ENCODE data around the gene OR2A1.
"Not testable (repeated sequence)": the region's sequence is repeated elsewhere in the genome, so short reads cannot be mapped to it uniquely, and the experiment has no call there.

OR2A1 gene

GRCh38 chr7:144311872-144312469 lies at the start of gene OR2A1:
Gene OR2A1, plus strand, starts transcription at chr7:144312419. Its CDS starts 5,706 bp downstream, at chr7:144318125.
- not testable (repeated sequence) for H3K27ac ChIP-seq

DNA sequence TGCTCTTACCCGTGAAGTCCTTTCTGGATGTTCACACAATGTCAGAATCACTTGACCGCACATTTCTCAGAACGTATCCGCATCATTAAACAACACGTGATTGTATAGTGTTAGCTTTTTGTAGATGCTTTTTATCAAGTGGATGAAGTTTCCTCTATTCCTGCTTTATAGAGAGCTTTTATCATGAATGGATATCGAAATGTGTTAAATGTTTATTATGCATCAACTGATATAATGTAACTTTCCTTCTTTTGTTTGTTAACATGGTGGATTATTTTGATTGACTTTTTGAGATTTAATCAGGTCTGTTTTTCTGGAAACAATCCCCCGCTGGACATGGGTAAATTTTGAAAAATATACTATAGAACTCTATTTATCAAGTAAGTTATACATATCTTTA lies 47.5 kb upstream of the OR2A1 start, which contains the start of gene OR2A7:
TSS of gene OR2A7 (minus strand) at position 101 of the 400 bp plus-strand sequence. CDS start 5,164 bp downstream, outside the sequence.
- H3K27ac ChIP-seq: not testable (repeated sequence)

GRCh38 chr7:144269188-144269587 lies 43.0 kb upstream of the OR2A1 start, which contains the start of gene CTAGE8:
Gene CTAGE8, minus strand, starts transcription at chr7:144269288. Its CDS starts 38 bp downstream, at chr7:144269250.
- H3K27ac ChIP-seq: not testable (repeated sequence)

DNA sequence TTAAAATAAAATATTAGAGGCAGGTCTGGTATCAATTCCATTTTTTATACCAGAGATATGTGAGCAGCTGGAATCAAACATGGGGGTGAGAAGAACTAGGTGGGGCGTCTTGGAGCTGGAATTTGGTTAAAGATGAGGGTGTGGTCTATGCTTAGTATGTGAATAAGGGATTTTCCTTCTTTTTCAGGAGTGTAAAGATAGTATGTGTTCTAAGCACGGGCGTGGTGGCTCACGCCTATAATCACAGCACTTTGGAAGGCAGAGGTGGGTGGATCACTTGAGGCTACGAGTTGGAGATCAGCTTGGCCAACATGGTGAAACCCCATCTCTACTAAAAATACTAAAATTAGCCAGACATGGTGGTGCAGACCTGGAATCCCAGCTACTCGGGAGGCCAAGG lies 36.9 kb upstream of the OR2A1 start:
- not testable (repeated sequence) for H3K27ac ChIP-seq

- not testable (repeated sequence) for H3K27ac ChIP-seq
Measured at GRCh38 chr7:144280010-144280409, 32.2 kb upstream of the OR2A1 start.

DNA sequence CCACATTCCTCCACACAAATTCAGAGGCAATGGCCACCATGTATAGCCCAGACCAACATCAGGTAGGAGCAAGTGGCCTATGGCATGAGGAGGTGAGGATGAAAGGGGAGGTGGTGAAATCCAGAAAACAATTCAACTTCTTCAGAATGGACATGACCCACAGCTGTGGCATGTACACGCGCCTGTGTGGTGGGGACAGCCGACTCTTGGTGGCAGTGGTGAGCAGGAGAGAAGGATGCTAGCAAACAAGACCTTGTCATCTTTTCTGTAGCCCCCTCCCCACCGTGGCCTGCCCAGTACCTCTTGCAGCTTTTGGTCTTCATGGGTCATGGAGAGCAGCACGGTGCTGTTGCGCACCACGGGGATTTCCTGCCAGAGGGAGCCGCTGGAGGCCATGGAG lies 30.2 kb upstream of the OR2A1 start:
- not testable (repeated sequence) for H3K27ac ChIP-seq

DNA sequence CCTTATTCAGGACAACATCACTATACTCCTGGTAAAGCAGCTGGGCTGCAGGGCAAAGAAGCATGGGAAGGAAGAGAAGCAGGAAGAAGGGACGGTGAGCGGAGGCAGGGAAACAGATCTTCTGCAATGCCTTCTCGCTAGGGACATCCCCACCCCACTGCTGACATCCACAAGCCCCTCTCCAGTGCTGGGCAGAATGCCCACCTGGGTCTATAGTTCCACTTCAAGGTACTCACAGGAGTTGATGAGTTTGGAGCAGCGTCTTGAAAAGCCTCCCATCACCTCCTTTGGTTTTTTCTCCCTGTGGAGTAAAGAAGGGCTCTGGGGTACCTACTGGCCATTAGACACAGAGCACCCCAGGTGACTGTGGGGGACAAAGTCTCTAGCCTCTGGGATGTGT lies 29.7 kb upstream of the OR2A1 start:
- not testable (repeated sequence) for H3K27ac ChIP-seq

DNA sequence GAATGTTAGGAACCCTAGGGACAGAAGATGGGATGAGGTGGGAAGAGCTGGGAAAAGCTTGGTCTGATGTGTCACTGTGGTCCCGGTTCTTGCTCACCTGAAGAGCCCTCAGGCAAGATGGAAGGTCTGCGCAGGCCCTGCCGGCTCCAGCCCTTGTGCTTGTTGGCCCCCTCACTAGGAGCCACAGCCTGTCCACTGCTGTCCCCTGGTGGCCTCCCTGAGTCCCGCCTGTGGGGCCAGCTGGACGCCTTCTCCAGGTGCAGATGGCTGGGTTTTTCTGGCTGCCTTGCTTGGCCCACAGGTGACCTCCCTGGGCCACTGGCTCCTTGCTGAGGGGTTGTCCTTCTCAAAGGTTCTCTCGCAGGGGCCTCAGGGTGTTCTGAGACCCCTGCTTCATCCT lies 28.5 kb upstream of the OR2A1 start:
- not testable (repeated sequence) for H3K27ac ChIP-seq

GRCh38 chr7:144287171-144287784 lies 24.9 kb upstream of the OR2A1 start:
- not testable (repeated sequence) for H3K27ac ChIP-seq

GRCh38 chr7:144291607-144292006 lies 20.6 kb upstream of the OR2A1 start:
- not testable (repeated sequence) for H3K27ac ChIP-seq

DNA sequence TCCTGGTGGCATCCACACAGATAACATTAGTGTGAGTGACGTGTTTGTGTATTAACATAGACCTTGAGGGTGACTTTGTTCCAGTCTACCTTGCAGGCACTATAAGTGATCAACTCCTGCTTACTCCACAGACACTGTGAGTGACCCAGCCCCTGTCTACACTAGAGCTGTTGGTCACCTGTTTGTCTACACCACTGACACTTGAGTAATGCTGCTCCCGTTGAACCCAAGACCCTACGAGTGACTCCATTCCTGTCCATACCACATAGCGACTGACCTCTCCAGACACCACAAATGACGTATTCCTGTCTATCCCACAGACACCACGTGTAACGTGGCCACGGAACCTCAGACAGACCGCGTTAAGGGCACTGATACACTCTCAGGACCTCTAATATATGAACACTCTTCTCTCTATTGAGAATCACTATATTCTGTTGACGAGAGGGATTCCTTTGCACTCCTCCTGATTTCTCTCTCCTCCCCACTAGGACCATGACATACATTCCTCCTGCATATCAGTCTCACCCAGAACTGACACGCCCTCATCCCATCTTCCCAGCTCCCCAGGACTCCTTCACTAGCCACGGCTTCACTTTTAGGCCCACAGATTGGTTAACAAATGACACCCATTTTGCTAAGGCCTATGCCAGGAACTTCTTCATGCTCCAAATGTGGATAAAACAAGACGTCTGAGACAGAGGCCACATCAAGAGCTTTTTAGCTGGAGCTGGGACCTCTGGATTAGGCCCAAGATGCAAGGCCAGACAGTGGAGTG lies 19.6 kb upstream of the OR2A1 start:
- not testable (repeated sequence) for H3K27ac ChIP-seq

GRCh38 chr7:144293794-144294499 lies 18.3 kb upstream of the OR2A1 start:
- not testable (repeated sequence) for H3K27ac ChIP-seq

GRCh38 chr7:144302578-144303303 lies 9.5 kb upstream of the OR2A1 start:
- not testable (repeated sequence) for H3K27ac ChIP-seq

GRCh38 chr7:144303607-144304006 lies 8.6 kb upstream of the OR2A1 start:
- not testable (repeated sequence) for H3K27ac ChIP-seq

GRCh38 chr7:144305156-144305555 lies 7.1 kb upstream of the OR2A1 start:
- H3K27ac ChIP-seq: not testable (repeated sequence)

- not testable (repeated sequence) for H3K27ac ChIP-seq
Measured at GRCh38 chr7:144309702-144310101, 2.5 kb upstream of the OR2A1 start.

DNA sequence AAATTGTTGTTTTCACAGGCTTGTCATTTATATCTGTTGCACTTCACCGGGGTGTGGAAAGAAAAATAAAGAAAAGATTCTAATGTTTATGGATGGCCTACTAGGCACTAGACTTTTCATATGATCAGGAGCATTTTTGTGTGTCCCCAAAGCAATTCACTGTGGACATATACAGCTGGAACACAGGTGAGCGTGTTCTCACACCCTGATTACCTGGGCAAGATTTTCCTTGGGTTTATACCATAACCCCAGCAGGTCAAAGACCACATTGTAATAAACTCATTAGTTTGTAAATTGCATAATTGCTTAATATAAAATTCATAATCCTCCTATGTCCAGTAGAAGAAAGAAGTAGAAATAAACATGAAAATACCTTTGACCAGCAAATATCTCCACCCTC lies 1.0 kb upstream of the OR2A1 start:
- H3K27ac ChIP-seq: not testable (repeated sequence)

GRCh38 chr7:144317537-144317936 lies 5.3 kb downstream of the OR2A1 start:
- not testable (repeated sequence) for H3K27ac ChIP-seq

DNA sequence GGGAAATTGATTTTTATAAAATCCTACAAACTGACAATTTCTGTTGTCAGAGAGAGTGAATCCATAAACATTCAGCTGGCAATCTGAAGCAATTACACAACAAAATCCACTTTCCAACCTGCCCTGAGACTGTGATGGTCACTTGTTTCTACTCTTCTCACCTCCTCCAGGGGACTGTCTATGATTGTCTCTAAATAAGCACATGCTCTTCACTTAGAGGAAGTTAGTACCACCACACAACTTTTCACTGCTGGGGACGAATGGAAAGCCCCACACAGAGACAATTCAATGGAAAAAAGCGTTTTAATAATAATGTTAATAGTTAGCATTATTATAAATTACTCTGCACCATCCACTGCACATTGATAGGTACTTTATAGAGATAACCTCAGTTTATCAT lies 7.3 kb downstream of the OR2A1 start:
- not testable (repeated sequence) for H3K27ac ChIP-seq

DNA sequence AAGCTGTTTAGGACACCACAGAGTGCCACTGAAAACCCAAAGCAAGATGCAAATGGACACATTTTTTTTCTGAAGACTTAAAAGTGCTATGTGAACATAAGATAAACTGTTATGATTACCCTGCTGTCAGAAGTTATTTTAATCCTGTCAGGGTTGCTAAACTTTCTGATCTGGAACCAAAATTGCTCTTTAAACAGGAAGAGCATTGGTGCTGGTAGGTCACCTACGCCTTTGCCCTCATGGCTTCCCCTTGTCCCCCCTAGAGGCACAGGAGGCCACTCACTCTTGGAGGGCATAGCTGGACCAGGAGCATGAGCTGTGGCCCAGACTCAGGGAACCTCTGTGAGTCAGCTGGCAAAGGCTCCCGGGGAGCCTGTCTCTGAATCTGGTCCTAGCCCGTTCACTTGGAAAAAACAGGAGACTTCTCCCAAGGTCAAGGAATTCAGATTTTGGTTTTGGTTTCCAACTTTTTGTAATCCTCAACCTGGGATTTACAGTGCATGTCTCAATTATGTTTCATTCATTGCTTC lies 9.5 kb downstream of the OR2A1 start:
- not testable (repeated sequence) for H3K27ac ChIP-seq

DNA sequence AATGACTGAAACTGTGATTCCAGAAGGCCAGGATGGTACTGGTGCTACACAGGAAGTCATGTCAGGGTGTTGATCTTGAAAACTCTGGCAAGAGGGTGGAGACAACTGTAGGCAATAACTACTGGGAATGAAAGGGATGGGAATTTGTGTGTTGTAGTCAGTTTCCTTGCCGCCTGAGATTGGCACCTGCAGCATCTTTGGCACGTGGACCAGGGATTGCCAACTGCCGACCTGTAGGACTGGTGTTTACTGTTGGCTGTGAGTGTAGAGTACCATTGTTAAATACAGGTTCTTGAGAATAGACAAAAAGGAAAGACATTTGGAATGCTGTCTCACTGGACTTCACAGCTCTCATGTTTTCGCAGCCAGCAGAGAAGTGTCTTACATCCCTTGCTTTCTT lies 11.1 kb downstream of the OR2A1 start:
- H3K27ac ChIP-seq: not testable (repeated sequence)
